ENCODE results near the gene CD274. TPM values are rescaled to one million over a fixed set of nuclear protein-coding genes. Genes with fewer than 3 reads are reported as not detected.

Gene CD274
- total and polyA plus RNA-seq, 2 of the 8 experiments (the other 6 are each of a cell fraction or from before 2014, with no cell fraction given), result 0.08 to 0.15 TPM

DNA sequence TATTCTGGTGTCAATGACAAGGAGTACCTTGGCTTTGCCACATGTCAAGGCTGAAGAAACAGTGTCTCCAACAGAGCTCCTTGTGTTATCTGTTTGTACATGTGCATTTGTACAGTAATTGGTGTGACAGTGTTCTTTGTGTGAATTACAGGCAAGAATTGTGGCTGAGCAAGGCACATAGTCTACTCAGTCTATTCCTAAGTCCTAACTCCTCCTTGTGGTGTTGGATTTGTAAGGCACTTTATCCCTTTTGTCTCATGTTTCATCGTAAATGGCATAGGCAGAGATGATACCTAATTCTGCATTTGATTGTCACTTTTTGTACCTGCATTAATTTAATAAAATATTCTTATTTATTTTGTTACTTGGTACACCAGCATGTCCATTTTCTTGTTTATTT is 19.8 kb downstream of the CD274 start:
- 91% methylated on average over 1 of the region's 1 CpG; no CpG with 5 or more reads in 1 of the 2 experiments for WGBS, 2 experiments (ENCODE audit: extremely low coverage in 1 of 2, insufficient coverage in 1 of 2, insufficient read length in 1 of 2, insufficient replicate concordance in 2 of 2, low coverage in 1 of 2, low lambda C conversion rate in 2 of 2, missing lambda C conversion rate in 1 of 2)
- Histone ChIP-seq H4K8ac (ENCODE audit: extremely low read depth, insufficient read depth, low read length) (no peak overlapping the region), H3K27ac (ENCODE audit: low read depth, low read length) (no peak overlapping the region), H3K4ac (replicated peaks; ENCODE audit: insufficient read length, low read depth, low read length) (no peak overlapping the region), H2AK5ac (ENCODE audit: low read depth, low read length) (no peak overlapping the region), H3K23me2 (ENCODE audit: low read depth, low read length) (no peaks in the 10 kb centered on the region), H2BK20ac (ENCODE audit: low read length) (no peak overlapping the region), H3K14ac (ENCODE audit: insufficient read length) (no peak overlapping the region), H2BK120ac (replicated peaks; ENCODE audit: low read depth, low read length) (no peak overlapping the region), H2AFZ (ENCODE audit: low read length) (no peak overlapping the region), H3K23ac (ENCODE audit: insufficient read length) (no peak overlapping the region), H3K36me3 (ENCODE audit: control insufficient read depth in 2 of 4, insufficient read depth in 4 of 4, low read length in 3 of 4) (no peaks in the 10 kb centered on the region), H2BK12ac (ENCODE audit: low read depth, low read length) (no peak overlapping the region), H3K79me2 (ENCODE audit: control insufficient read depth in 1 of 2, insufficient read depth in 2 of 2, low read length in 2 of 2) (no peaks in the 10 kb centered on the region), H3K79me1 (ENCODE audit: low read depth, low read length) (no peaks in the 10 kb centered on the region), H4K20me1 (replicated peaks in 1 of 2; ENCODE audit: control insufficient read depth in 1 of 2, insufficient read depth in 2 of 2, low read length in 2 of 2) (no peaks in the 10 kb centered on the region), H3K4me3 (ENCODE audit: extremely low read depth in 1 of 4, insufficient read depth in 2 of 4, low read depth in 3 of 4, low read length in 4 of 4) (no peak overlapping the region), H4K5ac (ENCODE audit: insufficient read length, low read depth, low read length) (no peak overlapping the region), H2BK5ac (ENCODE audit: low read depth, low read length) (no peak overlapping the region), H3K4me2 (ENCODE audit: insufficient read depth in 1 of 2, low read depth in 2 of 2, low read length in 2 of 2) (no peak overlapping the region), H4K91ac (replicated peaks; ENCODE audit: insufficient read length, low read length) (no peak overlapping the region), H3K27me3 (replicated peaks in 1 of 4; ENCODE audit: control insufficient read depth in 3 of 4, extremely low read depth in 1 of 4, insufficient read depth in 3 of 4, low read length in 3 of 4) (no peaks in the 10 kb centered on the region), H2BK15ac (ENCODE audit: low read length) (no peak overlapping the region), H3K9me3 (ENCODE audit: insufficient read depth in 2 of 2, low read depth in 1 of 2, low read length in 1 of 2) (no peaks in the 10 kb centered on the region), H3K18ac (ENCODE audit: extremely low read depth, low read length) (no peak overlapping the region), H3K9ac (replicated peaks in 1 of 4; ENCODE audit: extremely low read depth in 1 of 4, low read depth in 3 of 4, low read length in 3 of 4) (no peak overlapping the region), H3K4me1 (replicated peaks in 1 of 4; ENCODE audit: control insufficient read depth in 3 of 4, insufficient read depth in 4 of 4, low read length in 3 of 4) (no peaks in the 10 kb centered on the region), H3K56ac (replicated peaks; ENCODE audit: insufficient read length, low read depth, low read length) (no peak overlapping the region)
- ChIA-PET CTCF (ENCODE audit: partially characterized antibody) (interaction anchor here (1.3 kb wide), 3 partner anchors 11 to 19 kb away, joined by 3 to 4 read pairs (median 4); partner anchors contain the start of gene CD274), POLR2A (ENCODE audit: partially characterized antibody) (no interaction called here)
- no peak for DNase-seq (ENCODE audit: low read depth in 1 of 2, low spot score in 2 of 2)
- no peak for FAIRE-seq
- no peak for TF ChIP-seq KDM1A (IDR thresholded peaks at IDR 0.05; ENCODE audit: borderline replicate concordance, low read length)
